Left ventricle myocardium inferior (tissue), 1 donor: Measurements from ENCODE around the gene PILRB. TPM values are rescaled to one million over a fixed set of nuclear protein-coding genes. Genes with fewer than 3 reads are reported as not detected.

ENCODE experiments used
- DNase-seq: peaks from one replicate; pipeline ENCODE4 v3.0.0-alpha.2; 2020
- H3K27ac ChIP-seq: fragments of 200-600 bp; replicated peaks from 2 replicates; pipeline ENCODE4 v1.8.0; 2021
- H3K27me3 ChIP-seq: fragments of 200-600 bp; 2 replicates; pipeline ENCODE4 v1.8.0; 2021; ENCODE audit warnings: low read depth
- H3K36me3 ChIP-seq: fragments of 200-600 bp; 2 replicates; pipeline ENCODE4 v1.8.0; 2021
- H3K4me1 ChIP-seq: fragments of 200-600 bp; 2 replicates; pipeline ENCODE4 v1.8.0; 2021
- H3K4me3 ChIP-seq: fragments of 200-600 bp; 2 replicates; pipeline ENCODE4 v1.8.0; 2021; ENCODE audit warnings: mild to moderate bottlenecking, moderate library complexity
- H3K9me3 ChIP-seq: fragments of 200-600 bp; replicated peaks from 2 replicates; pipeline ENCODE4 v1.8.0; 2021
- CTCF ChIP-seq: fragments of 200-600 bp; IDR thresholded peaks from 2 replicates; pipeline ENCODE4 v1.8.0; 2021; ENCODE audit warnings: antibody characterized with exemption, mild to moderate bottlenecking, borderline replicate concordance
- intact Hi-C: fragments of 100-400 bp; cut with micrococcal nuclease; formaldehyde crosslinking; loops from one replicate; pipeline ENCODE4 v1.11.0; 2022
- total RNA-seq: library from RNA; stranded (reverse); fragmentation: NEBNext Ultra II Directional; extraction: Animal tissue kit (Norgen Biotek cat#: 25700); gene quantifications from one replicate; pipeline ENCODE4 v1.2.1, GENCODE V29; 2021
- donor health status: DM: no; HTN: yes; CAD: no; lungs with severe emphysema.

Gene PILRB
- total RNA-seq, 1 donor from 2014 or later: 10.6 TPM

DNA sequence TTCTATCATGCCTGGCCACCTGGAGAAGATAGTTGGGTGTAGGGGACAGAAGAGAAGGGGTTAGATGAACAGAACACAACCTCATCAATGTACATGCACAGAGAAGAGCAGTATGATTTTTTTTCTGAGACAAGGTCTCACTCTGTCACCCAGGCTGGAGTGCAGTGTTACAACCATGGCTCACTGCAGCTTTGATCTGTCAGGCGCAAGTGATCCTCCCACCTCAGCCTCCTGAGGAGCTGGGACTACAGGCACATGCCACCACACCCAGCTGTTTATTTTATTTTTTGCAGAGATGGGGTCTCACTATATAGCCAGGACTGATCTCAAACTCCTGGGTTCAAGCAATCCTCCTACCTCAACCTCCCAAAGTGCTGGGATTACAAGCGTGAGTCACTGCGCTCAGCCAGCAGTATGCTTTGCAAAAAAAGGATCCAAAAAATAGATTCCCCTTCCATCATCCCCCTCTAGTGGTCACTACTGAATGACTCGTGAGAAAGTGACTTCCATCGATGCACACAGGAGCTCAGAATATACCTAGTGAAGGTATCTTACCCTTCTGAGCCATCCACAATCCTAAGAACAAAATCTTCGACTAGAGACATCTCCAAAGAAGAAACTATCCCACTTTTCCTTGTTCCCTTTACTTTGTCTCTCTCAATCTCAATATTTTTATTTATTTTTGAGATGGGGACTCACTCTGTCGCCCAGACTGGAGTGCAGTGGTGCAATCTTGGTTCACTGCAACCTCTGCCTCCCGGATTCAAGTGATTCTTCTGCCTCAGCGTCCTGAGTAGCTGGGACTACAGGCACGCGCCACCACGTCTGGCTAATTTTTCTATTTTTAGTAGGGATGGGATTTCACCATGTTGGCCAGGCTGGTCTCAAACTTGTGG, 49.6 kb downstream of the PILRB start:
- no peak overlapping the region for H3K4me3 ChIP-seq
- no peaks in the 10 kb centered on the region for H3K36me3 ChIP-seq
- H3K9me3 ChIP-seq: no peaks in the 10 kb centered on the region
- no peaks in the 10 kb centered on the region for H3K4me1 ChIP-seq
- intact Hi-C loops: no loop called here
- no peak for DNase-seq
- H3K27me3 ChIP-seq: no peaks in the 10 kb centered on the region
- TF ChIP-seq CTCF: peak; percentile 72
- H3K27ac ChIP-seq: no peak overlapping the region

- H3K27me3 ChIP-seq: no peaks in the 10 kb centered on the region
- H3K4me3 ChIP-seq: no peak overlapping the region
- H3K36me3 ChIP-seq: no peaks in the 10 kb centered on the region
- no peak for DNase-seq
- no peaks in the 10 kb centered on the region for H3K9me3 ChIP-seq
- no peak overlapping the region for H3K27ac ChIP-seq
- intact Hi-C loops: no loop called here
- TF ChIP-seq CTCF: no peak
- H3K4me1 ChIP-seq: no peaks in the 10 kb centered on the region
Measured at GRCh38 chr7:100411101-100411500, 53.2 kb downstream of the PILRB start.

GRCh38 chr7:100413346-100413745, 55.4 kb downstream of the PILRB start:
- H3K4me3 ChIP-seq: no peak overlapping the region
- no peaks in the 10 kb centered on the region for H3K4me1 ChIP-seq
- no peaks in the 10 kb centered on the region for H3K27me3 ChIP-seq
- no peaks in the 10 kb centered on the region for H3K36me3 ChIP-seq
- no peaks in the 10 kb centered on the region for H3K9me3 ChIP-seq
- no peak for DNase-seq
- TF ChIP-seq CTCF: no peak
- no peak overlapping the region for H3K27ac ChIP-seq
- intact Hi-C loops: no loop called here

- H3K4me1 ChIP-seq: no peaks in the 10 kb centered on the region
- H3K27me3 ChIP-seq: no peaks in the 10 kb centered on the region
- TF ChIP-seq CTCF: no peak
- H3K36me3 ChIP-seq: no peaks in the 10 kb centered on the region
- intact Hi-C loops: no loop called here
- DNase-seq: no peak
- H3K27ac ChIP-seq: no peak overlapping the region
- no peaks in the 10 kb centered on the region for H3K9me3 ChIP-seq
- no peak overlapping the region for H3K4me3 ChIP-seq
Measured at GRCh38 chr7:100413889-100414288, 56.0 kb downstream of the PILRB start.

- no peaks in the 10 kb centered on the region for H3K9me3 ChIP-seq
- no peak for TF ChIP-seq CTCF
- H3K27ac ChIP-seq: no peak overlapping the region
- no peak overlapping the region for H3K4me3 ChIP-seq
- H3K4me1 ChIP-seq: no peaks in the 10 kb centered on the region
- no peaks in the 10 kb centered on the region for H3K36me3 ChIP-seq
- DNase-seq: no peak
- no peaks in the 10 kb centered on the region for H3K27me3 ChIP-seq
- intact Hi-C loops: no loop called here
Measured at GRCh38 chr7:100415448-100415847, 57.5 kb downstream of the PILRB start.

Other genes starting within 250 kb of the PILRB start
- gene TAF6, start 238.8 kb upstream of the PILRB start, total RNA-seq: 34.1 TPM
- 8.5 TPM for gene CNPY4, start 238.5 kb upstream of the PILRB start, total RNA-seq
- 2.0 TPM for gene MBLAC1, start 231.2 kb upstream of the PILRB start, total RNA-seq
- gene LAMTOR4, start 209.2 kb upstream of the PILRB start, total RNA-seq: 100 TPM
- 7.1 TPM for gene TRAPPC14, start 199.4 kb upstream of the PILRB start, total RNA-seq
- 1.5 TPM for gene GAL3ST4, start 189.5 kb upstream of the PILRB start, total RNA-seq
- gene GPC2, start 180.7 kb upstream of the PILRB start, total RNA-seq: 0.25 TPM
- gene STAG3, start 180.2 kb upstream of the PILRB start, total RNA-seq: 0.74 TPM
- not detected for gene PVRIG, start 138.2 kb upstream of the PILRB start, total RNA-seq
- not detected for gene SPDYE3, start 50.4 kb upstream of the PILRB start, total RNA-seq
- gene PILRA, start 15.4 kb downstream of the PILRB start, total RNA-seq: 2.0 TPM
- gene ZCWPW1, start 70.6 kb downstream of the PILRB start, total RNA-seq: 4.6 TPM
- 23.6 TPM for gene MEPCE, start 71.7 kb downstream of the PILRB start, total RNA-seq
- 10.8 TPM for gene PPP1R35, start 78.4 kb downstream of the PILRB start, total RNA-seq
- 0.88 TPM for gene SPACDR, start 106.1 kb downstream of the PILRB start, total RNA-seq
- 47.5 TPM for gene TSC22D4, start 121.1 kb downstream of the PILRB start, total RNA-seq
- gene NYAP1, start 125.8 kb downstream of the PILRB start, total RNA-seq: 0.38 TPM
- gene AGFG2, start 181.1 kb downstream of the PILRB start, total RNA-seq: 26.6 TPM
- gene SAP25, start 215.8 kb downstream of the PILRB start, total RNA-seq: 1.1 TPM
- 26.6 TPM for gene LRCH4, start 228.0 kb downstream of the PILRB start, total RNA-seq
- gene FBXO24, start 228.2 kb downstream of the PILRB start, total RNA-seq: 0.25 TPM
- 40.8 TPM for gene PCOLCE, start 244.2 kb downstream of the PILRB start, total RNA-seq